ENCODE results near the gene ETFBKMT.
"Not testable (repeated sequence)": the region's sequence is repeated elsewhere in the genome, so short reads cannot be mapped to it uniquely, and the experiment has no call there.

The ETFBKMT gene

GRCh38 chr12:31655792-31656191, 3.7 kb upstream of the ETFBKMT start:
- no peak for DNase-seq (ENCODE audit: low read depth in 2 of 2)

- no peak for DNase-seq (ENCODE audit: low read depth in 2 of 2)
Observed at GRCh38 chr12:31658471-31659086, 909 bp upstream of the ETFBKMT start.

GRCh38 chr12:31662176-31662849, 2.8 kb downstream of the ETFBKMT start:
- DNase-seq (ENCODE audit: low read depth in 2 of 2) = no peak

- DNase-seq (ENCODE audit: low read depth in 2 of 2) = no peak
Observed at GRCh38 chr12:31663576-31663975, 4.1 kb downstream of the ETFBKMT start.

GRCh38 chr12:31664038-31664437, 4.5 kb downstream of the ETFBKMT start:
- DNase-seq (ENCODE audit: low read depth in 2 of 2) = no peak

- DNase-seq (ENCODE audit: low read depth in 2 of 2) = no peak
Observed at GRCh38 chr12:31669020-31669419, 9.5 kb downstream of the ETFBKMT start.

- DNase-seq (ENCODE audit: low read depth in 2 of 2) = not testable (repeated sequence)
Observed at GRCh38 chr12:31669582-31669981, 10.1 kb downstream of the ETFBKMT start.

DNA sequence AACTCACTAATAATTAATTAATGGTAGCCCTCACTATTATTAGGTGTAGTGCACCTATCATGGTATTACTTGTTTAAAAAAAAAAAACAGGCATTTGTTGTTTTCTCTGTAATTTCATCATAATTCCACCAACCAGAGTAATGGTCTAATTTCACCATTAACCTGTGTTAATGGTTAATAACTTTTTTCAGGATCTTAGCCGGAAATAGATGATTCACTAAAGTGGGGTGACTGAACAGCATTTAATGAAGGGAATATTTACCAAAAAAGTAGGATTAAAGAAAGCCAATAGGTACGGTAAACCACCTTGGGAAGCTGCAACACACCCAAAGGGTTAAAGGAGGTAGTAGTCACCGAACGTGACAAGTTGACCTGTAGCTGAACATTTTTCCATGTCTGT, 13.0 kb downstream of the ETFBKMT start:
- DNase-seq (ENCODE audit: low read depth in 2 of 2) = no peak

DNA sequence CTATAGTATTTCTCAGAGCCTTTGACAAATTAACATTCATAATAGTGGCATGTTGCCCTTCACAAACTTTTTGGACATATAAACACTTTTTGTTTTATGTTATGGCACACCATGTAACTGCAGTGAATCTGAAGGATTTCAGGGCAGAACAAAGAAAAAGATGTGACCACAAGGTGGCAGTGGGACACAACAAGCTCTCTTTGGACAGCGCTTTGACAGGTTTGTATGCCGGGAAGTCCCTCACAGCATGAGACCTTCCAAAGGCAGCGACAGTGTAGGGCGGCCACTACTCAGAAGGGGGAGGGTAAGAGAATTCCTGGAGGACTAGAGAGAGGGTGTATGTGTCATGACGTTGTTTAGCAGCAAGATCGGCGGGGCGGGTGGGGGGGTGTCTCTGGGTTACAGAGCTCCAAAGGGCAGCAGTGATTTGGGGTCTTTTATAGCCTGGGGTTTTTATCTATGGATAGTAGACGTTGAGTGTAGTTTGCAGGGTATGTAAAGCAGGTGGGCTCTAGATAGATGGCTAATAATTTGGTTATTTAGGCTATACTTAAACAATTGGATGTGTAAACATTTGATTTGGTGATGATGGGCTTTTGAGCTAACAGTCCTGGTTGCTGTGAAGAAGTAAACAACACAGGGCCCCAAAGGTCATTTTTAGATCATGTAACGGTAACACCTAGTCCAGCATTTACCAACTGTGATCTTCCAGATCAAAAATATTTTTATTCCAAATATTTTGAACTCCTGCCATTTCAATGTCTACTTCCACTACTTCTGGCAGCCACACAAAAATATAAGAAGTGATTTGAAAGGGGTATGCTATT, 22.9 kb downstream of the ETFBKMT start:
- DNase-seq (ENCODE audit: low read depth in 2 of 2) = peak; percentile 30 to 31

DNA sequence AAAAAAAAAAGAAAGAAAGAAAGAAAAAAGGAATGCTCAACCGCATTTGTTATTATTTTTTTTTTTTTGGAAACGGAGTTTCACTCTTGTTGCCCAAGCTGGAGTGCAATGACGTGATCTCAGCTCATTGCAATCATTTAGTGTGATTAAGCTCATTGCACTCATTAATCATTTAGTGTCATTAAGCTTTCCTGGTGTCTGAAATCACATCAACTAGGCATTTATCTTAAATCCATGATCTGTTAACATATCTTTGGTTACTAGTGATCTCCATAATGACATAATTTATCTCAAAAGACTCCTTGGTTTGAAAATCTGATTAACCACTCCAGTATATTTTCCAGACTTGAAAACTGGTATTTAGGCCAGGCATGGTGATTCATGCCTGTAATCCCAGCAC, 26.3 kb downstream of the ETFBKMT start:
- DNase-seq (ENCODE audit: low read depth in 2 of 2) = no peak

DNA sequence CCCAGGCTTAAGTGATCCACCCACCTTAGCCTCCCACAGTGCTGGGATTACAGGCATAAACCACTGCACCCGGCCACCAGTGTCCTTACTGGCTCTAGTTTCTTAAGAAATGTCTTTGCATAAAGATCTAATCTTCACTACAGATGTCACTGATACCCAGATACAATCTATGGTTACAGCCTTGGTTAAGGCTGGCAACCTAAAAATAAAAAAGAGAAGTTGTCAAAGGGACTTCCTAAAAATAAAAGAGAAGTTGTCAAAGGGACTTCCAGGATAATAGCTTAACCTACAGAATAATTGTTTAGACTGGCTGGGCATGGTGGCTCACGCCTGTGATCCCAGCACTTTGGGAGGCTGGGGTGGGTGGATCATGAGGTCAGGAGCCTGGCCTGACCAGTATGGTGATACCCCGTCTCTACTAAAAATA, 27.6 kb downstream of the ETFBKMT start:
- no peak for DNase-seq (ENCODE audit: low read depth in 2 of 2)

GRCh38 chr12:31689921-31690320, 30.4 kb downstream of the ETFBKMT start:
- not testable (repeated sequence) for DNase-seq (ENCODE audit: low read depth in 2 of 2)

DNA sequence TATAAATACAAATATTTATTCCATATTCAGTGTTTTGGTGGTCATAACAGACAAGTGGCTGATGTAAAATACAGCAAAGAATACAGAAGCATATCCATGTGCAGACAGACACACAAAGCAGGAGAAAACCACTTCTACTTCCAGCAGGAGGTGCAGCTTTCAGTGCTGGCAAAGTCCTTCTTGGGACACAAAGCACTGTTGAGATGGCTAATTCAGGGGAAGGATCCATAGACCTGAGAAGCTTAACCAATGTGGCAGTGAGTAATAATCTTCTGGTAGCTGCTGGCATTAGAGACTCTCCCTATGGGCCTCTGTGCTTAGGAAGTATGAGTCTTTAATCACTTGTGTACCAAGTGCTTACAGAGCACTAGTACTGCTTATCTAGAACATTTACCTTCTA, 42.6 kb downstream of the ETFBKMT start:
- DNase-seq (ENCODE audit: low read depth in 2 of 2) = no peak

DNA sequence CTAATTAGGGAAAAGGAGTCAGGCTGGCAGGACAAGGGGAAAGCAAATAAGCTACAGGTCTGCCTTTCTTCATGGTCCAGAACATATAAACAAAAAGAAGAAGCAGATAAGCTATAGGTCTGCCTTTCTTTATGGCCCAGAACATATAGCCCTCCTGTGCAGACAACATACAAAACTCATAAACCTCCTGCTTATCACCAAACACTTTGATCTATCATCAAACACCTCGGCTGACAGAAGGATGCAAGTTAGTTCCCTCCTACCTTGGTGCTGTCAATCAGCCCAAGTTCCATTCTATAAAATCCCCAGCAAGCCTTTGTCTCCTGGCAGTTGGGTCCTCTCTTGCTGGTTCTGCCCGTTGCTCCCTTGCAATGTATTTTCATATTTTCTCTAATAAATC, 46.1 kb downstream of the ETFBKMT start:
- DNase-seq (ENCODE audit: low read depth in 2 of 2) = no peak

DNA sequence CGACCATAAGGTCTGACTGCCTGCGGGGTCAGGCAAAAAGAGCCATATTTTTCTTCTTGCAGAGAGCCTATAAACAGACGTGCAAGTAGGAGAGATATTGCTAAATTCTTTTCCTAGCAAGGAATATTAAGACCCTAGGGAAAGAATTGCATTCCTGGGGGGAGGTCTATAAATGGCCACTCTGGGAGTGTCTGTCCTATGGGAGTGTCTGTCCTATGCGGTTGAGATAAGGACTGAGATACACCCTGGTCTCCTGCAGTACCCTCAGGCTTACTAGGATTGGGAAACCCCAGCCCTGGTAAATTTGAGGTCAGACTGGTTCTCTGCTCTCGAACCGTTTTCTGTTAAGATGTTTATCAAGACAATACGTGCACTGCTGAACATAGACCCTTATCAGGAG, 48.6 kb downstream of the ETFBKMT start:
- DNase-seq (ENCODE audit: low read depth in 2 of 2) = not testable (repeated sequence)

- DNase-seq (ENCODE audit: low read depth in 2 of 2) = no peak
Observed at GRCh38 chr12:31710021-31710818, 50.7 kb downstream of the ETFBKMT start.

GRCh38 chr12:31712877-31713276, 53.4 kb downstream of the ETFBKMT start:
- no peak for DNase-seq (ENCODE audit: low read depth in 2 of 2)

DNA sequence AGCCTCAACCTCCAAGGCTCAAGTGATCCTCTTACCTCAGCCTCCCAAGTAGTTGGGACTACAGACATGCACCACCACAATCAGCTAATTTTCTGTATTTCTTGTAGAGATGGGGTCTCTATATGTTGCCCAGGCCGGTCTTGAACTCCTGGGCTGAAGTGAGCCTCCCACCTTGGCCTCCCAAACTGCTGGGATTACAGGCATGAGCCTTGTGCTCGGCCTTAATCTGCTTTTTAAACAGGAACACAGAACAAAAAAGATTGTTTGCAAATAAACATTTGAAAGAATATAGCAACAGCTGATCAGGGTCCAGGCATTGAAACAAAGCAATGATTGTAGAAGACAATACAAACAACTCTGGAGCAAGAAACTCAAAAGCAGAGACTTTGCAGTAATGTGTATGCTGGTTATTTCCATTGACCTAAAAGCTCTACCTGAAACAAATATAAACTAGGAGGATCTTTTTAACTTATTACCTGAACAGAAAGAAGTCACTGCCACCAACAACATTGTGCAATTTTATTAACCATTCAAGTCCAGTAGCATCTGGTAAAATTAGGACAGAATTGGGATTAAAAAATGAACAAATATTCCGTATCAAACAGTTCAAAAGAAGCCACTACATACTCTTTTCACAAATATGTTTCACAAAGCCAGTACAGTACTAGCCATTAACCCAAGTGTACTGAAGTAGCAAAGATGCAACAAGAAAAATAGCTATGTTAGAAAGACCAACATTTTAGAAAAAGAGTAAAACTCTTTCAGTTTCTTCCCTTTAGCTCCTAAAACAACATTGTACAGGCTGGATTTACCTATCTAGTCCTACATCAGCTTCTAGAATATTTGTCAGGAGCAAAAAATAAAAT, 55.2 kb downstream of the ETFBKMT start:
- no peak for DNase-seq (ENCODE audit: low read depth in 2 of 2)

- DNase-seq (ENCODE audit: low read depth in 2 of 2) = no peak
Observed at GRCh38 chr12:31715283-31715825, 55.9 kb downstream of the ETFBKMT start.

- DNase-seq (ENCODE audit: low read depth in 2 of 2) = not testable (repeated sequence)
Observed at GRCh38 chr12:31716998-31717397, 57.5 kb downstream of the ETFBKMT start.

Data from stimulated activated CD8-positive, alpha-beta memory T cell treated with anti-CD3 and anti-CD28 coated beads, Interleukin-7, amount 100 ng/mL, for 1 hour (primary cell).